Pancreas (tissue), 10 donors: Measurements from ENCODE around the gene NSD2. TPM values are rescaled to one million over a fixed set of nuclear protein-coding genes. Genes with fewer than 3 reads are reported as not detected.

Experiments used
- ATAC-seq, 4 donors: fragments of 200-7000 bp; cut with Tn5 transposase; one replicate each; pipeline versions ENCODE4 v1.8.0 to v1.9.1; 2020; ENCODE audit warnings: mild to moderate bottlenecking in 4 of 4, moderate library complexity in 4 of 4
- DNase-seq, 6 donors: peaks; one replicate each; pipeline ENCODE4 v3.0.0-alpha.2; 2020
- FAIRE-seq: peaks from 2 replicates; lab custom pipeline; 2012; peaks lifted over from hg19 to GRCh38; lab: Jason Lieb, UNC
- H3K27ac ChIP-seq, 4 donors: fragments of 200-600 bp; sonication (generic); 1 replicate in 3 of 4; 2 replicates in 1 of 4; pipeline versions ENCODE4 v1.5.0 to v1.8.0; 2020
- H3K27me3 ChIP-seq, 4 donors: fragments of 200-600 bp; one replicate each; pipeline ENCODE4 v1.8.0; 2021
- H3K36me3 ChIP-seq, 3 donors: fragments of 200-600 bp; sonication (generic) in 1 of 3; one replicate each; pipeline versions ENCODE4 v1.5.0 to v1.8.0; 2020 to 2021
- H3K4me1 ChIP-seq, 3 donors: fragments of 200-600 bp; one replicate each; pipeline ENCODE4 v1.8.0; 2021
- H3K4me3 ChIP-seq, 4 donors: fragments of 200-600 bp; sonication (generic) in 2 of 4; one replicate each; pipeline versions ENCODE4 v1.5.0 to v1.8.0; 2020 to 2021
- H3K9me3 ChIP-seq, 4 donors: fragments of 200-600 bp; one replicate each; pipeline ENCODE4 v1.8.0; 2021
- CTCF ChIP-seq, 4 donors: fragments of 200-600 bp; sonication (generic) in 3 of 4; IDR thresholded peaks; one replicate each; pipeline versions ENCODE4 v1.5.0 to v1.8.0; 2021; ENCODE audit warnings: antibody characterized with exemption in 4 of 4
- WGBS, 2 donors: extraction: QIAGEN DNeasy Blood & Tissue Kit; methylation state at CpG; one replicate each; pipeline ENCODE4 v1.1.7; 2013; 5-methylcytosine and 5-hydroxymethylcytosine counted together
- intact Hi-C, 3 donors: fragments of 100-400 bp; cut with DNase I; formaldehyde crosslinking; loops; one replicate each; pipeline versions ENCODE4 v1.11.1 to v1.14.2; 2022
- polyA plus RNA-seq, 2 donors: library from polyadenylated mRNA; stranded (reverse); fragments of 200-250 nt; gene quantifications; one replicate each; pipeline ENCODE4 v1.2.3, GENCODE V29; 2013
- total RNA-seq, 6 donors: library from RNA; stranded (reverse); fragmentation: NEBNext Ultra II Directional in 4 of 6; extraction: Animal tissue kit (Norgen Biotek cat#: 25700) in 4 of 6; gene quantifications; one replicate each; pipeline versions ENCODE4 v1.2.1 to v1.2.4, GENCODE V29; 2021 to 2023
- donor health status: healthy with polysubstance abuse.
- donor health status: DM: no; HTN: no; CAD: no; lungs with moderate emphysema.
- donor health status: DM: no; HTN: no; CAD: no.
- donor health status: control.
- donor health status: control.
- donor health status: Bipolar disorder and iron deficiency.
- donor health status: DM: yes; HTN: yes; CAD: no.
- donor health status: DM: no; HTN: no; CAD: no.
- donor health status: DM: no; HTN: no; CAD: no.
- donor health status: DM: yes; HTN: yes; CAD: no.

Gene NSD2
- total and polyA plus RNA-seq, 8 donors: 11.7 to 36.6 (median 22.4) TPM

GRCh38 chr4:1982124-1983052, 111.2 kb downstream of the NSD2 start:
- H3K4me1 ChIP-seq: no peaks in the 10 kb centered on the region
- DNase-seq (no peak), ATAC-seq (no peak), FAIRE-seq (no peak)
- intact Hi-C loops: no loop called here
- H3K9me3 ChIP-seq: no peaks in the 10 kb centered on the region
- 91 to 92% methylated on average over 15 to 16 of the region's 16 CpGs for WGBS, 2 donors
- no peak overlapping the region for H3K27ac ChIP-seq
- no peaks in the 10 kb centered on the region for H3K27me3 ChIP-seq
- peaks cover 8 to 62% (median 33%) of the 10 kb centered on the region in 3 donors for H3K36me3 ChIP-seq
- TF ChIP-seq CTCF (IDR thresholded peaks at IDR 0.05): no peak
- H3K4me3 ChIP-seq: no peak overlapping the region

DNA sequence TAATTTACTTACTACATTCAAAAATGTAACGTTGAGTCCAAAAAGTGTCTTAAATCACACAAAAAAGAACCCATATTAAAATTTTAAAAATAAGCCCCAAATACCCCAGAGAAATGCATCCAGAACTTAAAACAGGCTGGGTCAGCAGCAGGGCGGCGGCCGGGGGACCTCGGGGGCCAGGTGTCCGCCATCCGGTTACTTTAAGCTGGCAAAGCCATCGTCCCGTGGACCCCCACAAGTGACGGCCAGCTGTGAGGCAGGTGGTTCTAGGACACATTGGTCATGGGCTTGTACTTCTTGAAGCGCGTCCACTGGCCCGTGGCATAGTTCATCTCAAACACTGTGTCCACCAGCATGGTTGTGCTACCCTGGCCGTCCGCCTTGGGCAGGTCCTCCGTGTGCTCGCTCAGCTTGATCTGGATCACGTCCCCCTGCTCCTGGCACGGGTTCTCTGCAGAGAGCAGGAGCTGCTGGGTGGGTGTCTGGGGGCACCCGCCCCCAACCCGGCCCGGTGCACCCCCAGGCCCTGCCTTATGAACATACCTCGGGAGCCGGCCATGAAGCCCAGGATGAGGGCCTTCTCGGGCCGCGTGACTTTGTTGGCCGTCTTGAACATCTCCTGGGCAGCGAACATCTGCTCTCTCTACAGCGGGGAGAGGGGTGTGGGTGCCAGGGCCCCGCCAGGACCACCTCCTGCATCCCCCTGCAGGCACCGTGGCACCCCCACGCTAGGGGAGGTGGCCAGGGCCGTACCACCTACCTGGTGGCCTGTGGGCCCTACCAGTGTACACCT, 112.1 kb downstream of the NSD2 start:
- H3K9me3 ChIP-seq: no peaks in the 10 kb centered on the region
- intact Hi-C loops: no loop called here
- FAIRE-seq: no peak
- no peaks in the 10 kb centered on the region for H3K4me1 ChIP-seq
- H3K4me3 ChIP-seq: no peak overlapping the region
- H3K27ac ChIP-seq: no peak overlapping the region
- peaks cover 8 to 69% (median 33%) of the 10 kb centered on the region in 3 donors for H3K36me3 ChIP-seq
- WGBS, 2 donors: 92 to 95% methylated on average over 33 to 34 of the region's 34 CpGs
- TF ChIP-seq CTCF (IDR thresholded peaks at IDR 0.05): no peak
- H3K27me3 ChIP-seq: no peaks in the 10 kb centered on the region
- ATAC-seq: no peak
- peak in 1 of 6 donors; percentile 75 for DNase-seq

GRCh38 chr4:1983846-1984405, 112.7 kb downstream of the NSD2 start:
- Histone ChIP-seq H3K4me1 (no peaks in the 10 kb centered on the region), H3K36me3 (peaks cover 8 to 69% (median 33%) of the 10 kb centered on the region in 3 donors), H3K27ac (no peak overlapping the region), H3K4me3 (no peak overlapping the region), H3K27me3 (no peaks in the 10 kb centered on the region), H3K9me3 (no peaks in the 10 kb centered on the region)
- intact Hi-C loops: no loop called here
- DNase-seq: peak in 1 of 6 donors; percentile 73
- no peak for FAIRE-seq
- ATAC-seq: peak in 2 of 4 donors; percentile 5 to 17
- TF ChIP-seq CTCF (IDR thresholded peaks at IDR 0.05): no peak
- 88 to 89% methylated on average over 21 of the region's 21 CpGs for WGBS, 2 donors

- Histone ChIP-seq H3K4me3 (no peak overlapping the region), H3K9me3 (no peaks in the 10 kb centered on the region), H3K27ac (no peak overlapping the region), H3K36me3 (peaks cover 8 to 74% (median 33%) of the 10 kb centered on the region in 3 donors), H3K4me1 (no peaks in the 10 kb centered on the region), H3K27me3 (no peaks in the 10 kb centered on the region)
- intact Hi-C loops: no loop called here
- DNase-seq: no peak
- no peak for TF ChIP-seq CTCF (IDR thresholded peaks at IDR 0.05)
- ATAC-seq: peak in 1 of 4 donors; percentile 13
- WGBS, 2 donors: 77 to 81% methylated on average over 27 of the region's 27 CpGs
- FAIRE-seq: no peak
Measured at GRCh38 chr4:1984406-1985191, 113.4 kb downstream of the NSD2 start.
